ENCODE data around the gene CLEC4G.
"Not testable (repeated sequence)": the region's sequence is repeated elsewhere in the genome, so short reads cannot be mapped to it uniquely, and the experiment has no call there.

CLEC4G gene

DNA sequence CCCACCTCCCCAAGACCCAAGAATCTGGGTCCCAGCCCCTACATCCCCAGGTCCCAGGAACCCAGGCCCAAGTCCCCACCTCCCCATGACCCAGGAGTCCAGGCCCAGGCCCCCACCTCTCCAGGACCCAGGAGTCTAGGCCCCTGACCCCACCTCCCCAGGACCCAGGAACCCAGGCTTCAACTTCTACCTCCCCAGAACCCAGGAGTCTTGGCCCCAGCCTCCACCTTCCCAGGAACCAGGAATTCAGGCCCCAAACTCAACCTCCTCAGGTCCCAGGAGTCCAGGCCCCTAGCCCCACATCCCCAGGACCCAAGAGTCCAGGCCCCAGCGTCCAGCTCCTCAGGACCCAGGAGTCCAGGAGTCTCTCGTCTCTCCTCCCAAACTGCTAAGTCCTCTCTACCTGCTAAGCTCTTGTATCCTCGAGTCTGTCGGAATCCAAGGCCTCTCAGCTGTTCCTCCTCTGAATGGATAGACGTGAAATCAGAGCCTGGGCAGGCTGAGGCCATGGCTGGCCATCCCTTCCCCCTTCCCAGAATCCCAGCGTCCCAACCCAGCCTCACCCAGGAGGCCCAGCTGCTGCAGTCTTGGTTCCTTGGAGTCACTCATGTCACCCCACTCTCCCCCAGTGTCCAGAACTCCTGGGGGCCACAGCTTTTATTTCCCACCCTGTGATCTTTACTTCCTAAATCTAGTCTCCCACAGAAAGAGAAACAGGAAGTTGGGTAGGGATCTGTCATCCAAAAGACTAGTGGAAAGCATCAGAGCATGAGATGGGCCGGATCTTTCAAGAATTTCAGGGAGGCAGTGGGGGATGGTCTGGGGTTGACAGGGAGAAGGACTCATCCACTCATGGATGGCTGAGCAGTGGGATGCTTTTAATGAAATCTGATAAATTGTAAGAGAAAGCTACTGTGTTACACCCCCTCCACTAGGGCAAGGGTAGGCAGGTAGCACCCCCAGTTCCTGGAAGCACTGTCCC is 15.3 kb upstream of the CLEC4G start, which contains the start of gene CD209:
TSS of gene CD209 (minus strand) at position 632 of the 982 bp plus-strand sequence. CDS start at position 609, 23 bp downstream.
- in situ Hi-C loops (cut with MboI; ENCODE audit: low sequenced_read_pairs): no loop called here

GRCh38 chr19:7746306-7746705 is 14.4 kb upstream of the CLEC4G start:
- in situ Hi-C loops (cut with MboI; ENCODE audit: low sequenced_read_pairs): not testable (repeated sequence)

DNA sequence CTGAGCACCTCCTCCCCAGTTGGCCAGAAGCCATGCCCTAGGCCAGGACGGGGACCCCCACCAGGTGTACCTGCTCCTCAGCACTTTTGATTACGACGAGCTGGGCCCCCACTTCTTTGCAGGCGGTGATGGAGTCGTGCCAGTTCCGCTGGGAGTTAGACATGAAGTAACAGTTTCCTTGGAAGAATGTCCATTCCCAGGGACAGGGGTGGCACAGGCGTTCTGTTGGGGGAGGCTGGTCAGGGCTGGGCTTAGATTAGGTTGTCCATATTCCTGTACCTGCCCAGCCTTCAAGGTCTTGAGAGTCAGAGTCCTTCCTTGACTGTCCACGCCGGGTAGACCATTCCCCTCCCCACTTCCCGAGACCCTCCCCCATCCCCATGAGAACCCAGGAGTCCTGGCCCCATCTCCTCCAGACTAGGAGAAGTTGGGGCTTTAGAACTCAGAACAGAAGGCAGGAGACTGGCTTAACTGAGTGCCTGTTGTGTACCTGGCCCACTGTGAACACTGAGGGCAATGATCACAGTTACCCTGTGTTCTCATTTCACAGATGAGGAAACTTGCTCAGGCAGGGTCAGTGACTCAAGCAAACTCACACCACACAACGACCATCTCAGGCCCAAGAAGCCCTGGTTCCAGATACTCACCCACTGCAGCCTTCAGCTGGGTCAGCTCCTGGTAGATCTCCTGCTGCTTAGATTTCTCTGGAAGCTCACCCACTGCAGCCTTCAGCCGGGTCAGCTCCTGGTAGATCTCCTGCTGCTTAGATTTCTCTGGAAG is 13.2 kb upstream of the CLEC4G start:
- in situ Hi-C loops (cut with MboI; ENCODE audit: low sequenced_read_pairs): no loop called here

GRCh38 chr19:7744199-7744786 is 12.4 kb upstream of the CLEC4G start:
- in situ Hi-C loops (cut with MboI; ENCODE audit: low sequenced_read_pairs): no loop called here

- in situ Hi-C loops (cut with MboI; ENCODE audit: low sequenced_read_pairs): no loop called here
These were observed 11.5 kb upstream of the CLEC4G start for GRCh38 chr19:7743425-7743841.

GRCh38 chr19:7742991-7743390 is 11.1 kb upstream of the CLEC4G start:
- in situ Hi-C loops (cut with MboI; ENCODE audit: low sequenced_read_pairs): no loop called here

GRCh38 chr19:7742575-7742974 is 10.7 kb upstream of the CLEC4G start:
- in situ Hi-C loops (cut with MboI; ENCODE audit: low sequenced_read_pairs): no loop called here

GRCh38 chr19:7740682-7741054 is 8.8 kb upstream of the CLEC4G start:
- in situ Hi-C loops (cut with MboI; ENCODE audit: low sequenced_read_pairs): no loop called here

GRCh38 chr19:7739801-7740681 is 8.1 kb upstream of the CLEC4G start:
- in situ Hi-C loops (cut with MboI; ENCODE audit: low sequenced_read_pairs): no loop called here

- in situ Hi-C loops (cut with MboI; ENCODE audit: low sequenced_read_pairs): no loop called here
These were observed 7.4 kb upstream of the CLEC4G start for GRCh38 chr19:7739211-7739755.

- in situ Hi-C loops (cut with MboI; ENCODE audit: low sequenced_read_pairs): no loop called here
These were observed 6.1 kb upstream of the CLEC4G start for GRCh38 chr19:7738023-7738422.

DNA sequence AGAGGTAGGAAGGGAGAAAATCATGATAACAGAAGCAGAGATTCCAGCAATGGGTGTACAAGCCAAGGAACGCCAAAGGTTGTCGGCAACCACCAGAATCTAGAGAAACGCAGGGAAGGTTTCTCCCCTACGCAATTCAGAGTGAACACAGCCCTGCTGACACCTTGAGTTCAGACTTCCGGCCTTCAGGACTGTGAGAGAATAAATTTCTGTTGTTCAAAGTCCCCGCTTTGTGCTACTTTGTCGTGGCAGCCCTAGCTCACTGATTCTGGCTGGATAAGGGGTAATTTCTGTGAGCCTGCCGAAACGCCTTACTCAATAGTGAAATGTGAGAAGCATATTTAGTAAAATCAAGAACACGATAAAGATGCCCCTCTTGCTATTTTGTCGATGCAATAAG is 5.3 kb upstream of the CLEC4G start:
- in situ Hi-C loops (cut with MboI; ENCODE audit: low sequenced_read_pairs): no loop called here

- in situ Hi-C loops (cut with MboI; ENCODE audit: low sequenced_read_pairs): no loop called here
These were observed 4.2 kb upstream of the CLEC4G start for GRCh38 chr19:7736148-7736547.

DNA sequence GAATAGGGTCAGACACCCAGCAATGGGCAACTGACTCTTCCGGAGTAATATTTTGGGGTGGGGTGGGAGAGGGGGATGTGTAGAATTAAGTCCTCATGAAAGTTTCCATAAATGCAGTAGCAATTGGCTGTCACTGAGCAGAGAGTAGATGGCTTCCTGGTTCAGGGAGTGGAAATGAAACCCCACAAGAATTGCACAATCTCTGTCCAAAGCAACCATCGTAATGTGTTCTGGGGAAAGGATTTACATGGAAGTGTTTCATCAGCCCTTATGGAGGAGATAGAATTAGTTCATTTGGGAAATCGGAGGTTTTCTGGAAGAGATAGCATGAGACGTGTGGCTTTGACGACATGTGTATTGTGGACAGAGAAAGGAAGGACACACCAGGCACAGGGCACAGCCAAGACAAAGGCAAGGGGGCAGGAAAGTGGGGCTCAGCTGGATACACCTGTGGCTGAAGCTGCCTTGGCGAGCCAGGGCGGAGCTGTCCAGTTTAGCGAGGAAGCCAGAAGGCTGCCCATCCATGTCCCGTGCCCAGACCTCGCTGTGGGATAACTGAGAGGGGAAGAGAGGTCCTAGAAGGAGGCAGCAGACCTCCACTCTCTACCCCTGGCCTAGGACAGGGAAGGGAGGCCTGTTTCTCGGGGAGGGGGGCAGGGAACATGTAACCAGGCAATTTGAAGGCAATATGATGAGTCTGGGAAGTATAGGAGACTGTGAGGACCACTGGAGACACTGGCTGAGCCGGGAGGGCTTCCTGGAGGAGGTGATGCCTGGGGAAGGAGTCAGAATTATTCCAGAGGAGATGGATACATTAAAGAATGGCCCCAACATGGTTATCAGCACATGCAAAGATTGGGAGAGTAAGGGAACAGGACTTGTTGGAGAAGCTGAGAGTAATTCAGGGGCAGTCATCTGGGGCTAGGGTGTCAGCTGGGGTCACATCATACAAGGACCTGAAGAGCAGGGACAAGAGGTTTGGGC is 2.6 kb upstream of the CLEC4G start:
- in situ Hi-C loops (cut with MboI; ENCODE audit: low sequenced_read_pairs): no loop called here

- in situ Hi-C loops (cut with MboI; ENCODE audit: low sequenced_read_pairs): no loop called here
These were observed 1.5 kb upstream of the CLEC4G start for GRCh38 chr19:7733376-7733775.

- in situ Hi-C loops (cut with MboI; ENCODE audit: low sequenced_read_pairs): no loop called here
These were observed 295 bp downstream of the CLEC4G start for GRCh38 chr19:7731615-7732014.

DNA sequence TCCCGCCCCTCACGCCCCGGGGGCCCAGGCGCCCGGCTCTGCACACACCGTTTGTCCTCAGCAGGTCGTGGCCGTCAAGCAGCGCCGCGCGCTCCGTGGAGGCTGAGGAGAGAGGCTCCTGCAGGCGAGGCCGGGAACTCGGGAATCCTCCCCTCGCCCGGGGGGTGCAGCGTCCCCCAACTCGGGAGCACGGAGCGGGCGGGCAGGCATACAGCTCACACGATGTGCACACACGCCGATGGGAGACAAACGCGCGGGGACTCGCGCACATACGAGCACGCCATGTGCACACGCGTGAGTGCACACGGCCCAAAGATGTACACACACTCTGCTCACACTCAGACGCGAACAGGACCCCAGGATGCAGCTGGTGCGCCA is 703 bp downstream of the CLEC4G start:
- in situ Hi-C loops (cut with MboI; ENCODE audit: low sequenced_read_pairs): no loop called here

- in situ Hi-C loops (cut with MboI; ENCODE audit: low sequenced_read_pairs): no loop called here
These were observed 1.4 kb downstream of the CLEC4G start for GRCh38 chr19:7730286-7731217.
